Stimulated activated CD8-positive, alpha-beta memory T cell treated with anti-CD3 and anti-CD28 coated beads, Interleukin-4, amount 100 ng/mL, for 48 hours (primary cell): ENCODE measurements around the gene ZFHX3.
"Not testable (repeated sequence)": the region's sequence is repeated elsewhere in the genome, so short reads cannot be mapped to it uniquely, and the experiment has no call there.

Experiments used
- DNase-seq: peaks from one replicate; pipeline ENCODE4 v3.0.0-alpha.2; 2020

ZFHX3 gene

GRCh38 chr16:72992142-72992601 is 55.8 kb downstream of the ZFHX3 start:
- DNase-seq, result no peak

- no peak for DNase-seq
These were observed 56.3 kb downstream of the ZFHX3 start for GRCh38 chr16:72991644-72992043.

- DNase-seq, result no peak
These were observed 56.7 kb downstream of the ZFHX3 start for GRCh38 chr16:72991211-72991610.

- DNase-seq, result no peak
These were observed 57.4 kb downstream of the ZFHX3 start for GRCh38 chr16:72990571-72990970.

- DNase-seq, result no peak
These were observed 58.1 kb downstream of the ZFHX3 start for GRCh38 chr16:72989579-72990551.

GRCh38 chr16:72989203-72989578 is 58.7 kb downstream of the ZFHX3 start:
- not testable (repeated sequence) for DNase-seq

- DNase-seq, result no peak
These were observed 59.4 kb downstream of the ZFHX3 start for GRCh38 chr16:72988569-72988968.

- DNase-seq, result no peak
These were observed 60.4 kb downstream of the ZFHX3 start for GRCh38 chr16:72987480-72987901.

- DNase-seq, result no peak
These were observed 61.9 kb downstream of the ZFHX3 start for GRCh38 chr16:72985995-72986394.

- no peak for DNase-seq
These were observed 62.6 kb downstream of the ZFHX3 start for GRCh38 chr16:72985148-72985941.

- no peak for DNase-seq
These were observed 64.1 kb downstream of the ZFHX3 start for GRCh38 chr16:72983728-72984350.

GRCh38 chr16:72983241-72983640 is 64.7 kb downstream of the ZFHX3 start:
- DNase-seq, result no peak

GRCh38 chr16:72979974-72980373 is 68.0 kb downstream of the ZFHX3 start:
- DNase-seq, result no peak

- no peak for DNase-seq
These were observed 69.7 kb downstream of the ZFHX3 start for GRCh38 chr16:72978212-72978611.

- no peak for DNase-seq
These were observed 70.8 kb downstream of the ZFHX3 start for GRCh38 chr16:72977127-72977526.

GRCh38 chr16:72976438-72977064 is 71.4 kb downstream of the ZFHX3 start:
- DNase-seq, result no peak

- no peak for DNase-seq
These were observed 72.0 kb downstream of the ZFHX3 start for GRCh38 chr16:72975809-72976437.

- no peak for DNase-seq
These were observed 73.7 kb downstream of the ZFHX3 start for GRCh38 chr16:72974142-72974769.

GRCh38 chr16:72972878-72973571 is 74.9 kb downstream of the ZFHX3 start:
- no peak for DNase-seq

GRCh38 chr16:72971370-72971769 is 76.6 kb downstream of the ZFHX3 start:
- DNase-seq, result no peak

GRCh38 chr16:72970656-72971055 is 77.3 kb downstream of the ZFHX3 start:
- no peak for DNase-seq
